ENCODE results near the gene CYTH1. TPM values are rescaled to one million over a fixed set of nuclear protein-coding genes. Genes with fewer than 3 reads are reported as not detected.
A peak's percentile ranks its signal among the peaks of the same experiment; 100 is the strongest.

CYTH1 gene
- total RNA-seq, 1 donor from 2014 or later = 147 TPM

DNA sequence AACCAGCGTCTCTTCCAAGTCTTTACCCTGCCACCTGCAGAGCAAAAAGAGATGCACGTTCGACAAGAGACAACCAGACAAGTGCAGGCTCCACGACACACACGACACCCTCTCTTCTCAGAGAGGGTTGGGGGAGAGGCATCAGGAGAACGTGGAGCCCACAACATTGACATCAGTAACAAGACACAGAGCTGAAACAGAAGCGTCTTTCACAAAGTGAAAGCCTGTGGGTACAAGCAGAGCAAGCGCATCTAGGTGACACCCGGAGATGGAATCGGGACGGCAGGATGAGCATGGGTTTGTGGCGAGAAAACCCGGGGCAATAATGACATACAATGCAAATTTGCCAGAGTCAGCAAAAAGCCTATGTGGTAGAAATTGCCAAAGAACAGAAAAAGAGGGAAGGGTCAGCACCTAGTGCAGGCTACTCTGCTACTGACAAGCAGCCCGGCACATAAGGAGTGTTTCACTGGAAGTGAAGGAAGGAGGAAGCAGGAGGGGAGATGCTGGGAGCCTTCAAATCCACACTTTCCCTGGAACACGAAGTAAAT, 89.5 kb downstream of the CYTH1 start:
- Mint-ChIP-seq H3K9me3 (no peaks in the 10 kb centered on the region), H3K27ac (peak overlapping the region; percentile 36)
- intact Hi-C loops (cut with micrococcal nuclease) = no loop called here

DNA sequence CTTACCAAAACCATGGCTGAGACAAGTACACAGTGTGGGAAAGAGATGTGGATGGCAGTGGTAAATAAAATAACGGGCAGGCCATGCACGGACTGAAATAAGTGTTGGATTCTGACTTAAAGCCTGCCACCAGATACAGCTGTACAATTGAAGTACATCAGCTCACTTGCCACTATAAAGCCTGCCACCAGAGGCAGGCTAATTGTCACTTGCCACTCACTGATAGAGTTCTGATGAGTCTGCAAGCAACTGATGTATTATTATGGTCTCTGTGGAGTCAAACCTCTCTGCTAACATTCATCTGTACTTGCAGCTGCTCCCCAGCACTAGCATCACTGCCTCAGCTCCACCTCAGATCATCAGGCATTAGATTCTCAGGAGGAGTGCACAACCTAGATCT, 93.0 kb downstream of the CYTH1 start:
- H3K36me3 Mint-ChIP-seq (ENCODE audit: low read depth) = peaks cover 53% of the 10 kb centered on the region
- H3K9me3 Mint-ChIP-seq = no peaks in the 10 kb centered on the region
- intact Hi-C loops (cut with micrococcal nuclease) = no loop called here
- no peak for DNase-seq (ENCODE audit: low spot score)
- no peaks in the 10 kb centered on the region for H3K4me1 Mint-ChIP-seq (ENCODE audit: low read depth)
- H3K4me3 Mint-ChIP-seq = no peak overlapping the region
- H3K27ac Mint-ChIP-seq = no peak overlapping the region
- H3K27me3 Mint-ChIP-seq (ENCODE audit: insufficient read depth) = no peaks in the 10 kb centered on the region

More for the DNA sequence above, 89.5 kb downstream of the CYTH1 start:
- no peak for DNase-seq (ENCODE audit: low spot score)
- no peak overlapping the region for H3K4me3 Mint-ChIP-seq
- H3K4me1 Mint-ChIP-seq (ENCODE audit: low read depth) = peaks cover 8% of the 10 kb centered on the region
- H3K27me3 Mint-ChIP-seq (ENCODE audit: insufficient read depth) = no peaks in the 10 kb centered on the region
- H3K36me3 Mint-ChIP-seq (ENCODE audit: low read depth) = peaks cover 69% of the 10 kb centered on the region

DNA sequence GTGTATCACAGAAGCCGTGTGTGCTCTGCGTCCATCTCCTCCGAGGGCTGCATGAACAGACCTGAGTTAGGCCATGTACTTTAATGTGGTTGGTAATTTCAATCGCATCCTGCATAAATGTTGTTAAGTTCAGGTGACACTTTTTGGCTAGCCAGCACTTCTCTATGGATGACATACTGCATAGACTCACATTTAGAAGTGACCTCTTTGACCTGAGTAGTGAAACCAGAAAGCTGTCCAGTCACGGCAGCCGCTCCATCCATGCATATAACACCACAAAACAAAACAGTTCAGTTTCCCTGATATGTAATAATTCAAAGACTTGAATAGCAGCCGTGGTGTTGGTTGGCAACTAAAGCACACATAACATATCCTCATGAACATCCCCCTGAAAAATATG, 94.1 kb downstream of the CYTH1 start:
- Mint-ChIP-seq H3K27ac (peak overlapping the region; percentile 52), H3K36me3 (ENCODE audit: low read depth) (peaks cover 51% of the 10 kb centered on the region), H3K4me1 (ENCODE audit: low read depth) (no peaks in the 10 kb centered on the region), H3K9me3 (no peaks in the 10 kb centered on the region), H3K27me3 (ENCODE audit: insufficient read depth) (no peaks in the 10 kb centered on the region), H3K4me3 (no peak overlapping the region)
- no peak for DNase-seq (ENCODE audit: low spot score)
- intact Hi-C loops (cut with micrococcal nuclease) = no loop called here

DNA sequence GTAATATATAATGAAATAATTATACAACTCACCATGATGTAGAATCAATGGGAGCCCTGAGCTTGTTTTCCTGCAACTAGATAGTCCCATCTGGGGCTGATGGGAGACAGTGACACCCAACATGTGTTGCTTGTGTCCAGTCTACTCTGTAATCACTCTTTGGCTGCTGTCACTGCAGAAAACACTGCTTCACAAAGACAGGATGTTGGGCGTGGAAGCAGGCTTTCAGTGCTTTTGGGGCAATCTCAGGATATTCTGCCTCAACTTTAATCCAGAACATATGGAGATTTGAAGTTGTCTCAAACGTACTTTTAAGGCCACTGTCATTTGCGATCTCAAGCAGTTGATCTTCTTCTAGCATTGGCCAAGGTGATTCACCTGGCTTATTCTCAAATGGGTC, 94.9 kb downstream of the CYTH1 start:
- DNase-seq (ENCODE audit: low spot score) = no peak
- Mint-ChIP-seq H3K4me3 (no peak overlapping the region), H3K27me3 (ENCODE audit: insufficient read depth) (no peaks in the 10 kb centered on the region), H3K9me3 (no peaks in the 10 kb centered on the region), H3K4me1 (ENCODE audit: low read depth) (no peaks in the 10 kb centered on the region), H3K36me3 (ENCODE audit: low read depth) (peaks cover 51% of the 10 kb centered on the region), H3K27ac (peak overlapping the region; percentile 52)
- intact Hi-C loops (cut with micrococcal nuclease) = no loop called here

DNA sequence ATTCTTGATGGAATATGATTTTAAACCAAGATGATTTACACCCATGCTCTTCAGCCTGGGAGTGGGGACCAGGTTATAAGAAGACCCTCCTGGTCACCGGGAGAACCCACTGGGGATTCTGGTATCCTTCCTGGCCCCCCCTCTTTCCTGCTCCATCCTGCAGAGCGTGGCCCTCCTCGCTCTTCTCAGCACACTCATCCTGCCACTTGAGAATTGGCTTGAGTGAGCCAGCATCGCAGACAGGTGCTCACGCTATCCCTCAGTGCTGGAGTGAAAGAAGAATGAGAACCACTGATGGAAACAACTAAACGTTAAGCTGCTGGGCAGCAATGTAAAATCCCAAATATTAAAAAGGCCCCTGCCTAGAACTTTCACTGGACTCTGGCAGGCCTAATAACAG, 98.0 kb downstream of the CYTH1 start:
- Mint-ChIP-seq H3K9me3 (no peaks in the 10 kb centered on the region), H3K36me3 (ENCODE audit: low read depth) (peaks cover 58% of the 10 kb centered on the region), H3K4me1 (ENCODE audit: low read depth) (no peaks in the 10 kb centered on the region), H3K27ac (peak overlapping the region; percentile 40), H3K27me3 (ENCODE audit: insufficient read depth) (no peaks in the 10 kb centered on the region), H3K4me3 (no peak overlapping the region)
- intact Hi-C loops (cut with micrococcal nuclease) = no loop called here
- DNase-seq (ENCODE audit: low spot score) = no peak

DNA sequence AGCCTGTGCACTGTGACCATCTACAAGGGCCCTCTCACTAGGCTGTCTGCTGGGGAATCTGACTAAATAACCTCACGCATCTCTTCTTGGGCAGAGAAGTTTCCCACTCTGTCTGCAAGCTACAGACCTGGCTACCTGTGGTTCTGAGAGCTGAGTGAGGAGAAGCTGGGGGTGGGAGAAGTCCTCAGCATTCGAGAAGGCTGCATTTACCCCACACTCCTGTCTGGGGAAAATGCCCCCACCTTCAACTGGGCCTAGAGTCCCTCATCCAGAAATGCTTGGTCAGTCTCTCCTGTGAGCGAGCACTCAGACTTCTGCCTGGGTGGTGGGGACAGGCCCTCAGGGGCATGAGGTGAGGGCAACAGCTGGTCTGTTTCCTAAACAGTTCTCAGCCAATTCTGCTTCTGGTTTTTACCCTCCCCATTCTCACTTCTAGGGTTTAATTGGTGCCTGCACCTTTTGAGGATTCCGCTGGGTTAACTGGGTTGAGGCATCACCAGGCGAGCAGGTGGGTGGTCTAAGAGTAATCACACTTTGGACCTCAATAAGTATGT, 98.6 kb downstream of the CYTH1 start:
- no peaks in the 10 kb centered on the region for H3K4me1 Mint-ChIP-seq (ENCODE audit: low read depth)
- no peak for DNase-seq (ENCODE audit: low spot score)
- H3K9me3 Mint-ChIP-seq = no peaks in the 10 kb centered on the region
- no peaks in the 10 kb centered on the region for H3K27me3 Mint-ChIP-seq (ENCODE audit: insufficient read depth)
- H3K4me3 Mint-ChIP-seq = no peak overlapping the region
- peaks cover 57% of the 10 kb centered on the region for H3K36me3 Mint-ChIP-seq (ENCODE audit: low read depth)
- intact Hi-C loops (cut with micrococcal nuclease) = no loop called here
- H3K27ac Mint-ChIP-seq = peak overlapping the region; percentile 40

DNA sequence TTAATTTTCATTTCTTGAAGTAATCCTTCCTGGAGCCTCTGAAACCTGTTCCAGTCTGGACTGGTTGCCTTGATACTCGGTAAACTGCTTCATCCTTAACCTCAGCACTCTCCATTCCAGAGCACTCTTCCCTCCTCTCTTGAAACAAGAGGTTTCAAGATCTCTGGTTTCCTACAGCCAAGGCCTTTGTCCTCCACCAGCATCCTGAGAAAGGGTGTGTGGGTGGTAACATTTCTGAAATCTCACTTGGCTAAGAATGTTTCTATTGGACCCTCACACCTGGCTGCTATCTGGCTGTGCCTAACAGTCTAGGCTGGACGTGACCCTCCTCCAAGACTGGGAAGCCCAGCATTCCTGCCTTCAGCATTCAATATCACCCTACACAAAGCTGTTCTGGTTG, 99.7 kb downstream of the CYTH1 start:
- H3K36me3 Mint-ChIP-seq (ENCODE audit: low read depth) = peaks cover 54% of the 10 kb centered on the region
- H3K27me3 Mint-ChIP-seq (ENCODE audit: insufficient read depth) = no peaks in the 10 kb centered on the region

DNA sequence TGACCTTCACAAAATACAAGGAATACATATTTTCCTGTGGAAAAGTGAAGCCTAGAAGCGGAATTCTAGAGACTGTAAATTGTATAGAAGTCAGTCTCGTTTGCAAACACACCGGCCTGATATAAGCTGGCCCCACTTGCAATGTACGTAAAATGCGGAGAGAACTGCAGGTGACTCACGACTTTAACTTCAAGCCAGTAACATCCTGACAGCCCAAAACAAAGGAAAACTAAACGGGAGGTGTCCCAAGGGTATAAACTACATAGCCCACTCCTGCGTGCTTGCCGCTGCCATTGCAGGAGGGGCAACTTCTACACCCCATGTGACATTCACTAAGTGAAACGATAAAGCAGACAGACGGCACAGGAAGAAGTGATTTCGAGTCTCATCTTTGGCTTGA, 101.6 kb downstream of the CYTH1 start:
- peaks cover 51% of the 10 kb centered on the region for H3K36me3 Mint-ChIP-seq (ENCODE audit: low read depth)
- H3K9me3 Mint-ChIP-seq = no peaks in the 10 kb centered on the region
- intact Hi-C loops (cut with micrococcal nuclease) = no loop called here
- no peaks in the 10 kb centered on the region for H3K4me1 Mint-ChIP-seq (ENCODE audit: low read depth)
- H3K27ac Mint-ChIP-seq = no peak overlapping the region
- no peaks in the 10 kb centered on the region for H3K27me3 Mint-ChIP-seq (ENCODE audit: insufficient read depth)
- H3K4me3 Mint-ChIP-seq = no peak overlapping the region
- no peak for DNase-seq (ENCODE audit: low spot score)

More for the DNA sequence above, 99.7 kb downstream of the CYTH1 start:
- intact Hi-C loops (cut with micrococcal nuclease) = no loop called here
- H3K4me1 Mint-ChIP-seq (ENCODE audit: low read depth) = no peaks in the 10 kb centered on the region
- no peak overlapping the region for H3K4me3 Mint-ChIP-seq
- no peaks in the 10 kb centered on the region for H3K9me3 Mint-ChIP-seq
- H3K27ac Mint-ChIP-seq = peak overlapping the region; percentile 45
- DNase-seq (ENCODE audit: low spot score) = no peak

DNA sequence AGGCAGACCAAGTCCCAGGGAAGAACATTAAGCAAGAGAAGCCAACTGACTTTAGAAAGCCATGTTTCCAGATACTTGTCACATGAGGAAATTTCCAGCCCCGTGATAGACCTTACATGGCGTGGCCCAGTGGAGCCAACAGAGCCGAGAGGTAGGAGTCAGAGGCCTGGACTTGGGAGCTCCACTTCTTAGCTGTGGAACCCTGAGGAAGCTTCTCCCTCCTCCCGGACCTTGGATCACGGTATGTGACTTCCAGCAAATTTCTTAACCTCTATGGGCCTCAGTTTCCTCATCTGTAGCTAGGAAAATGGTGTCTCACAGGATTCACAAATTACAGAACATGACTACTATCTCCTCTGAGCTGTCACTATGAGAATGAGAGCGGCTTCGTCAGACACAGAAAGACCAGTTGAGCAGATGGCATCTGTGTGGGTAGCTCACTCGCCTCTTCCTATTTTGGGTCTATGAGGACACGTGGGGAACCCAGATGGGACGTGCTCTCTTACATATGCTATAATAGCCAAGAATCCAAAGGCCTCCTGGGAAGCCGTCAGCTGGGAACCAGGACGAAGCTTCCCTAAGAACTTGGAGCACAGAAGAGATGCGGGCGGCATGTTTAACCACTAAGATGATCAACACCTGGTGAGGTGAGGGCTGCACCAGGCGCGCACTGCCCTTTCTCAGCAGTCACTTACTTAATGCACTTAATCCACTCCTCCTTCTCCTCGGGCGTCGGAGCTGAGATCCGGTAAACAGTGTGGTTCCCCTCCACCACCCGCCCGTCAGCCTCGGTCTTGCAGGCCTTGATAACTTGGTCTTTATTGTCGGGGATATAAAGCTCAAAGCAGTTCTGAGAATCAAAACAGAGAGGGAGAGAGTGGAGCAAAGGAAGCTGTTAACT, 102.3 kb downstream of the CYTH1 start:
- no peak overlapping the region for H3K27ac Mint-ChIP-seq
- H3K27me3 Mint-ChIP-seq (ENCODE audit: insufficient read depth) = no peaks in the 10 kb centered on the region

DNA sequence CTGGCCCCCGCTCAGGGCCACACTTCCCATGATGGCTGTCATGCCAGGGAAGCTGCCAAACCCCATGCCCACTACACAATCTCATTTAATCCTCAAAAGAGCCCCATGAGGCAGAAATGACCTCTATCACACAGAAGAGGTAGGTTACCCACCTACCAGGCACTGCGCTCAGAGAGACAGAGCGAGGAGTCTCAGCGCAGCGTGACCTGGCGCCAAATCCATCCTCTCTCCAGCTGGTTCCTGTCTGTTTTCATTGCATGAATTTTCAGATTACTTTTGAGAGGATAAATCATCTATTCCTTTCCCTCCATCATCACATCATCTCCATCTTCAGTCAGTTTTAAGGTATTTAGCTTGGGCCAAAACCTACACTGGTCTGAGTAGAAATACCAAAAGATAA, 103.4 kb downstream of the CYTH1 start:
- peaks cover 51% of the 10 kb centered on the region for H3K36me3 Mint-ChIP-seq (ENCODE audit: low read depth)

More for the DNA sequence above, 102.3 kb downstream of the CYTH1 start:
- H3K9me3 Mint-ChIP-seq = no peaks in the 10 kb centered on the region
- H3K4me3 Mint-ChIP-seq = no peak overlapping the region
- no peaks in the 10 kb centered on the region for H3K4me1 Mint-ChIP-seq (ENCODE audit: low read depth)
- no peak for DNase-seq (ENCODE audit: low spot score)
- peaks cover 53% of the 10 kb centered on the region for H3K36me3 Mint-ChIP-seq (ENCODE audit: low read depth)
- intact Hi-C loops (cut with micrococcal nuclease) = no loop called here

DNA sequence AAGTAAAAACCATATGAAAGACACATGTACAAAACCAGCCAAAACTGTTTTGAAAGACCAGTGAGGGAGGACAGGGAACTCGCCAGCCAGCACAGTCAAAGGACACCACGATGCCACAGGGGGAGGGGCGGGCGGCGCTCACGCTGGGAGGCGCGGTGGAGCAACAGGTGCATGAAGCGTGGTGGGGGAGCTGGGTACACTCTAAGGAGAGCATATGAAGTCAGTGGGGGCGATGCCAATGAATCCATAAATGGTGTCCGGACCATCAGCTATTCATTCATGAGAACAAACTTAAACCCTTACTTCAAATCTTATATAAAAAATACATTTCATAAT, 103.9 kb downstream of the CYTH1 start:
- peaks cover 55% of the 10 kb centered on the region for H3K36me3 Mint-ChIP-seq (ENCODE audit: low read depth)
- H3K27me3 Mint-ChIP-seq (ENCODE audit: insufficient read depth) = no peaks in the 10 kb centered on the region
- no peak overlapping the region for H3K4me3 Mint-ChIP-seq
- no peak for DNase-seq (ENCODE audit: low spot score)
- H3K4me1 Mint-ChIP-seq (ENCODE audit: low read depth) = no peaks in the 10 kb centered on the region
- intact Hi-C loops (cut with micrococcal nuclease) = no loop called here
- H3K9me3 Mint-ChIP-seq = no peaks in the 10 kb centered on the region
- H3K27ac Mint-ChIP-seq = no peak overlapping the region

More for the DNA sequence above, 103.4 kb downstream of the CYTH1 start:
- H3K9me3 Mint-ChIP-seq = no peaks in the 10 kb centered on the region
- intact Hi-C loops (cut with micrococcal nuclease) = no loop called here
- H3K27ac Mint-ChIP-seq = no peak overlapping the region
- no peaks in the 10 kb centered on the region for H3K4me1 Mint-ChIP-seq (ENCODE audit: low read depth)
- no peak overlapping the region for H3K4me3 Mint-ChIP-seq
- no peak for DNase-seq (ENCODE audit: low spot score)
- H3K27me3 Mint-ChIP-seq (ENCODE audit: insufficient read depth) = no peaks in the 10 kb centered on the region

DNA sequence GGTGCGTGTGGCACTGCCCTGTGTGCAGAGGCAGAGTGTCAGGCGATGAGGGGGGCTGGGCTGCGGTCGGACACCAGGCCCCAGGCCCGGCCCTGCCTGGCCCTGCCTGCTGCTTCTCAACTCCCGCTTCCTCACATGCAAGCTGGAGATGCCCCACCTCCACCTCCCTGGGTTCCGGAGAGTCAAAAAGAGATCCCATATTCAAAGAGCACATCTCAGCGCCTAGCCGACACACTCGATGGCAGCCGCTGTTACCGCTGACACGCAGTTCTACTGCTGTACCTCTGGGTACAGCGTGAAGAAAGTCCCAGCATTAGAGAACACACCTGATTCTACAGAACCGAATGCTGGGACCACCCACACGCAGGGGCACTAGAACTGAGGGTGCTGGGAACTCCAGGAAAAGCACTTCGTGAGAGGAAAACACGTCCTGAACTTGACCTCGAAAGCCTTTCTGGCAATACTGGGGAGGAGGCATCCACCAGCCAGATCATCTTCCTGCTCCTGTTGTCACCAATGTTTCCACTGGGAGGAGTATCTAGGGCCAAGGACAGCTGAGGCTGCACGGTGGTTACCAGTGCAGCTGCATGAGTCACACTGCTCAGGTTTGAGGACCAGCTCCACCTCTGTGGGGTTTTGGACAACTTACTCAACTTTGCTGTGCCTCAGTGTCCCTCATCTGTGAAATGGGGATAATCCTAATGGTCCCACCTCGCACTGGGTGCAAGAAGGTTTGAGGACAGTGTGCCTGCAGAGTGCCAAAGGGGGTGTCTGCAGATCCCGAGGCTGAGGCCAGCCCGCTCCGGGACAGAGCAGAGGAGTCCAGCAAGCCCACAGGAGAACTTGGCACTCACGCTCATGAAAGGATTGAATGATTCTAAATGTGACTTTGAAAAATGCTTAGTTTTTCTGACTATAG, 104.5 kb downstream of the CYTH1 start:
- H3K36me3 Mint-ChIP-seq (ENCODE audit: low read depth) = peaks cover 55% of the 10 kb centered on the region
- intact Hi-C loops (cut with micrococcal nuclease) = no loop called here
- H3K4me1 Mint-ChIP-seq (ENCODE audit: low read depth) = no peaks in the 10 kb centered on the region
- no peak overlapping the region for H3K27ac Mint-ChIP-seq
- DNase-seq (ENCODE audit: low spot score) = no peak
- H3K4me3 Mint-ChIP-seq = no peak overlapping the region
- H3K27me3 Mint-ChIP-seq (ENCODE audit: insufficient read depth) = no peaks in the 10 kb centered on the region
- H3K9me3 Mint-ChIP-seq = no peaks in the 10 kb centered on the region
